Panc1 (cell line): Measurements from ENCODE around the gene SPTBN4. TPM values are rescaled to one million over a fixed set of nuclear protein-coding genes. Genes with fewer than 3 reads are reported as not detected.

Experiments used
- ATAC-seq: fragments of 200-7000 bp; cut with Tn5 transposase; 2 replicates; pipeline ENCODE4 v1.9.1; 2020; ENCODE audit warnings: mild to moderate bottlenecking, moderate library complexity
- BruUV-seq: library from RNA; stranded (reverse); fragments of 400-500 nt; replicated peaks from 2 replicates; lab custom pipeline; 2021; lab: Mats Ljungman, UMichigan
- CTCF ChIA-PET: fragments of 300-600 bp; sonication (Branson Sonifier 250); formaldehyde crosslinking; loops from one replicate; lab custom pipeline; 2022; ENCODE audit warnings: antibody characterized with exemption; lab: Charles Lee
- POLR2A ChIA-PET: fragments of 300-600 bp; sonication (Branson Sonifier 250); formaldehyde crosslinking; loops from one replicate; lab custom pipeline; 2022; ENCODE audit warnings: antibody characterized with exemption; lab: Charles Lee
- DNase-seq: peaks from one replicate; pipeline ENCODE4 v3.0.0-alpha.2; 2010; ENCODE audit warnings: low read depth, low spot score
- H3K27ac ChIP-seq: 2 replicates; pipeline ENCODE4 v1.5.1; 2011; ENCODE audit warnings: mild to moderate bottlenecking, low read length, inconsistent platforms
- H3K27me3 ChIP-seq: fragments of 200-500 bp; sonication (Bioruptor generic); 2 replicates; pipeline ENCODE4 v1.6.0; 2014; ENCODE audit warnings: low read length, inconsistent platforms; ENCODE audit not compliant: control insufficient read depth, insufficient read depth
- H3K36me3 ChIP-seq: fragments of 200-500 bp; sonication (Bioruptor generic); 2 replicates; pipeline ENCODE4 v1.5.1; 2014; ENCODE audit warnings: inconsistent platforms, mild to moderate bottlenecking, low read length, moderate library complexity; ENCODE audit not compliant: control insufficient read depth, insufficient read depth
- H3K4me1 ChIP-seq: 2 replicates; pipeline ENCODE4 v1.5.1; 2011; ENCODE audit warnings: inconsistent platforms, mild to moderate bottlenecking, low read length, moderate library complexity; ENCODE audit not compliant: control insufficient read depth, insufficient read depth
- H3K4me3 ChIP-seq, 2 experiments: 2 replicates each; pipeline ENCODE4 v1.5.1; 2011 to 2012; ENCODE audit warnings: low read depth in 2 of 2, low read length in 2 of 2, mild to moderate bottlenecking in 2 of 2, inconsistent platforms in 1 of 2, moderate library complexity in 1 of 2
- H3K9me3 ChIP-seq: fragments of 200-500 bp; sonication (Bioruptor generic); 2 replicates; pipeline ENCODE4 v1.5.1; 2014; ENCODE audit warnings: low read depth, mild to moderate bottlenecking, inconsistent platforms, low read length, moderate library complexity; ENCODE audit not compliant: control insufficient read depth, insufficient read depth
- POLR2AphosphoS5 ChIP-seq: IDR thresholded peaks from 2 replicates; pipeline ENCODE4 v1.6.1; 2012; ENCODE audit warnings: mild to moderate bottlenecking, low read depth, low read length, moderate library complexity
- SIN3A ChIP-seq: IDR thresholded peaks from 2 replicates; pipeline ENCODE4 v1.6.1; 2012; ENCODE audit warnings: low read depth, mild to moderate bottlenecking, low read length, moderate library complexity, borderline replicate concordance; ENCODE audit not compliant: insufficient read depth
- TCF7L2 ChIP-seq: IDR thresholded peaks from 2 replicates; pipeline ENCODE4 v1.6.1; 2011; ENCODE audit warnings: mild to moderate bottlenecking, low read depth, low read length, inconsistent platforms
- in situ Hi-C: cut with HindIII; loops from 2 replicates; pipeline ENCODE4 v1.10.0; 2016; ENCODE audit warnings: low sequenced_read_pairs, low pct_unique_long_range_greater_than_20kb
- intact Hi-C: fragments of 100-400 bp; cut with micrococcal nuclease; formaldehyde crosslinking; loops from one replicate; pipeline ENCODE4 v1.10.0; 2022; ENCODE audit not compliant: unreplicated experiment
- total RNA-seq: library from RNA; stranded (reverse); gene quantifications from one replicate; pipeline ENCODE4 v1.2.1, GENCODE V29; 2021; ENCODE audit not compliant: unreplicated experiment
- TF ChIP-seq, protein P1 (sequence below): fragments of 450-650 bp; IDR thresholded peaks from 2 replicates; pipeline ENCODE4 v1.5.1; 2017; ENCODE audit warnings: mild to moderate bottlenecking
- TF ChIP-seq, protein P2 (sequence below), 2 experiments: IDR thresholded peaks; 2 replicates each; pipeline ENCODE4 v1.6.1; 2011 to 2012; ENCODE audit warnings: low read depth in 2 of 2, control low read depth in 1 of 2, low read length in 1 of 2, mild to moderate bottlenecking in 1 of 2, moderate library complexity in 1 of 2; ENCODE audit not compliant: insufficient read depth in 1 of 2

The SPTBN4 gene
- total RNA-seq, 1 experiment from 2014 or later, result 1.2 TPM

DNA sequence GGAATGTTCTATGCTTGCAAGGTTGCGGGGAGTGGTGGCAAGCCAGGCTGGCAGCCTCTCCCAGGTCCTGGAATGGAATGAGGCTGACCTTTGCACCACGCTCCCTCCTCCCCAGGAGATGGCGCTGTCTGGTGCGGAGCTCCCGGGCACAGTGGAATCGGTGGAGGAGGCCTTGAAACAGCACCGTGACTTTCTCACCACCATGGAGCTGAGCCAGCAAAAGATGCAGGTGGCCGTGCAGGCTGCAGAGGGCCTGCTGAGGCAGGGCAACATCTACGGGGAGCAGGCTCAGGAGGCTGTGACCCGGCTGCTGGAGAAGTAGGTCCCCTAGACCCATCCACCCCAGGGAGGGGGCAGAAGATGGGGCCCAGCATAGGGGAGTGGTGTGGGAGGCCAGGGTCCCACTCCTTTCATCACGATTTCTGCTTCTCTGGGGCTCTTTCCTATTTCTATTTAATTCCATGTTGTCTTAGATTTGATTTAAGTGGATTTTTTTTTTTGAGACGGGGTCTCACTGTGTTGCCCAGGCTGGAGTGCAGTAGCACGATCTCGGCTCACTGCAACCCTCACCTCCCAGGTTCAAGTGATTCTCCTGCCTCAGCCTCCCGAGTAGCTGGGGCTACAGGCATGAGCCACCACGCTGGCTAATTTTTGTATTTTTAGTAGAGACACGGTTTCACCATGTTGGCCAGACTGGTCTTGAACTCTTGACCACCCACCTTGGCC lies 56.7 kb downstream of the SPTBN4 start:
- in situ Hi-C loops (no loop called here), intact Hi-C loops (no loop called here)
- BruUV-seq, result no TSS peak
- ATAC-seq, result peak; percentile 86
- CTCF ChIA-PET, result interaction anchor here (0.7 to 0.8 kb wide), 3 partner anchors 15 to 106 kb away, joined by 3 to 6 read pairs (median 3); no protein-coding TSS in a partner anchor
- H3K4me1 ChIP-seq, result 0 out of 2 replicates have a peak, but pooled peaks cover 4% of the 10 kb centered on the region
- DNase-seq, result no peak
- no peaks in the 10 kb centered on the region for H3K27me3 ChIP-seq
- H3K4me3 ChIP-seq, result no peak overlapping the region
- no peaks in the 10 kb centered on the region for H3K36me3 ChIP-seq
- TF ChIP-seq, protein P1, sequence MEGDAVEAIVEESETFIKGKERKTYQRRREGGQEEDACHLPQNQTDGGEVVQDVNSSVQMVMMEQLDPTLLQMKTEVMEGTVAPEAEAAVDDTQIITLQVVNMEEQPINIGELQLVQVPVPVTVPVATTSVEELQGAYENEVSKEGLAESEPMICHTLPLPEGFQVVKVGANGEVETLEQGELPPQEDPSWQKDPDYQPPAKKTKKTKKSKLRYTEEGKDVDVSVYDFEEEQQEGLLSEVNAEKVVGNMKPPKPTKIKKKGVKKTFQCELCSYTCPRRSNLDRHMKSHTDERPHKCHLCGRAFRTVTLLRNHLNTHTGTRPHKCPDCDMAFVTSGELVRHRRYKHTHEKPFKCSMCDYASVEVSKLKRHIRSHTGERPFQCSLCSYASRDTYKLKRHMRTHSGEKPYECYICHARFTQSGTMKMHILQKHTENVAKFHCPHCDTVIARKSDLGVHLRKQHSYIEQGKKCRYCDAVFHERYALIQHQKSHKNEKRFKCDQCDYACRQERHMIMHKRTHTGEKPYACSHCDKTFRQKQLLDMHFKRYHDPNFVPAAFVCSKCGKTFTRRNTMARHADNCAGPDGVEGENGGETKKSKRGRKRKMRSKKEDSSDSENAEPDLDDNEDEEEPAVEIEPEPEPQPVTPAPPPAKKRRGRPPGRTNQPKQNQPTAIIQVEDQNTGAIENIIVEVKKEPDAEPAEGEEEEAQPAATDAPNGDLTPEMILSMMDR, result peak; percentile 80
- no peak for TF ChIP-seq POLR2AphosphoS5
- no peaks in the 10 kb centered on the region for H3K9me3 ChIP-seq
- POLR2A ChIA-PET, result no interaction called here
- no peak overlapping the region for H3K27ac ChIP-seq

DNA sequence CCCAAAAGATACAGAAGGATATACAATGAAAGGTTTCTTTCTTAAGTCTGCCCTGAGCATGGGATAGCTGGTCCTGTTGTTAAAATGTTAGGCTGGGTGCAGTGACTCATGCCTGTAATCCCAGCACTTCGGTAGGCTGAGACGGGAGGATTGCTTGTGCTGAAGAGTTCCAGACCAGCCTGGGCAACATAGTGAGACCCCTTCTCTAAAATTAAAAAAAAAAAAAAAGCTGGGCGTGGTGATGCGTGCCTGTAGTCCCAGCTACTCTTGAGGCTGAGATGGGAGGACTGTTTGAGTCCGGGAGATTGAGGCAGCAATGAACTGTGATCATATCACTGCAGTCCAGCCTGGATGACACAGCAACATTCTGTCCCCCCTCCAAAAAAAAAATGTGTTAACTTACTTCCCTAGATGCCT lies 57.3 kb downstream of the SPTBN4 start:
- ChIA-PET CTCF (interaction anchor here (0.7 to 0.8 kb wide), 3 partner anchors 50 to 107 kb away, joined by 3 to 6 read pairs (median 3); no protein-coding TSS in a partner anchor), POLR2A (interaction anchor here (0.6 kb wide), 2 partner anchors 19 to 1758 kb away, joined by 3 read pairs; no protein-coding TSS in a partner anchor)
- no peaks in the 10 kb centered on the region for H3K9me3 ChIP-seq
- no peak overlapping the region for H3K4me3 ChIP-seq
- no peaks in the 10 kb centered on the region for H3K36me3 ChIP-seq
- no peaks in the 10 kb centered on the region for H3K27me3 ChIP-seq
- intact Hi-C loops (no loop called here), in situ Hi-C loops (no loop called here)
- ATAC-seq, result no peak
- no peak overlapping the region for H3K27ac ChIP-seq
- H3K4me1 ChIP-seq, result 0 out of 2 replicates have a peak, but pooled peaks cover 1% of the 10 kb centered on the region
- no peak for DNase-seq
- TF ChIP-seq, protein P2, sequence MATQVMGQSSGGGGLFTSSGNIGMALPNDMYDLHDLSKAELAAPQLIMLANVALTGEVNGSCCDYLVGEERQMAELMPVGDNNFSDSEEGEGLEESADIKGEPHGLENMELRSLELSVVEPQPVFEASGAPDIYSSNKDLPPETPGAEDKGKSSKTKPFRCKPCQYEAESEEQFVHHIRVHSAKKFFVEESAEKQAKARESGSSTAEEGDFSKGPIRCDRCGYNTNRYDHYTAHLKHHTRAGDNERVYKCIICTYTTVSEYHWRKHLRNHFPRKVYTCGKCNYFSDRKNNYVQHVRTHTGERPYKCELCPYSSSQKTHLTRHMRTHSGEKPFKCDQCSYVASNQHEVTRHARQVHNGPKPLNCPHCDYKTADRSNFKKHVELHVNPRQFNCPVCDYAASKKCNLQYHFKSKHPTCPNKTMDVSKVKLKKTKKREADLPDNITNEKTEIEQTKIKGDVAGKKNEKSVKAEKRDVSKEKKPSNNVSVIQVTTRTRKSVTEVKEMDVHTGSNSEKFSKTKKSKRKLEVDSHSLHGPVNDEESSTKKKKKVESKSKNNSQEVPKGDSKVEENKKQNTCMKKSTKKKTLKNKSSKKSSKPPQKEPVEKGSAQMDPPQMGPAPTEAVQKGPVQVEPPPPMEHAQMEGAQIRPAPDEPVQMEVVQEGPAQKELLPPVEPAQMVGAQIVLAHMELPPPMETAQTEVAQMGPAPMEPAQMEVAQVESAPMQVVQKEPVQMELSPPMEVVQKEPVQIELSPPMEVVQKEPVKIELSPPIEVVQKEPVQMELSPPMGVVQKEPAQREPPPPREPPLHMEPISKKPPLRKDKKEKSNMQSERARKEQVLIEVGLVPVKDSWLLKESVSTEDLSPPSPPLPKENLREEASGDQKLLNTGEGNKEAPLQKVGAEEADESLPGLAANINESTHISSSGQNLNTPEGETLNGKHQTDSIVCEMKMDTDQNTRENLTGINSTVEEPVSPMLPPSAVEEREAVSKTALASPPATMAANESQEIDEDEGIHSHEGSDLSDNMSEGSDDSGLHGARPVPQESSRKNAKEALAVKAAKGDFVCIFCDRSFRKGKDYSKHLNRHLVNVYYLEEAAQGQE (IDR thresholded peaks at IDR 0.05; ENCODE audit: insufficient read depth in 1 of 2, low read depth in 2 of 2, low read length in 1 of 2), result no peak
- BruUV-seq, result no TSS peak

DNA sequence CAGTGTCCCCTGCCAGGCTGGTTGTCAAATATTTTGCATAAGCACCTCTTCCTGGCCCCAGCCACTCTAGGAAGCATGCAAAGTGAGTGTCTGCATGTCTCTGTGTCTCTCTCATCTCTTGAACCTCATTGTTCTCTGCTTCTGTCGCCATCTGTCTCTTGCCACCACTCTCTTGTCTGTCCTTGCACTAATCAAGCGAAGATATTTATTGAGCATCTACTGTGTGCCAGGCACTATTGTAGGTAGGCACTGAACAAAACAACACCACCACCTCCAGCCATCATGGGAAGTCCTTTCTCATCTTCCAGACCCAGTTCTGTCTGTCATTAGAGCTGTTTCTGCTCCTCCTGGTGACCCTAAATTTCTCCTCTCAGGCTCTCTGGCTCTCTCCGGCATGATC lies 57.9 kb downstream of the SPTBN4 start:
- peaks cover 1% of the 10 kb centered on the region for H3K4me1 ChIP-seq
- no peak overlapping the region for H3K4me3 ChIP-seq
- no TSS peak for BruUV-seq
- H3K36me3 ChIP-seq, result no peaks in the 10 kb centered on the region
- ATAC-seq (no peak), DNase-seq (no peak)
- TF ChIP-seq, protein P2 (IDR thresholded peaks at IDR 0.05; ENCODE audit: insufficient read depth in 1 of 2, low read depth in 2 of 2, low read length in 1 of 2), result no peak
- TF ChIP-seq POLR2AphosphoS5 (no peak), SIN3A (no peak), TCF7L2 (no peak)
- TF ChIP-seq, protein P1, result no peak
- ChIA-PET POLR2A (interaction anchor here (0.6 kb wide), 2 partner anchors 18 to 1758 kb away, joined by 3 read pairs; no protein-coding TSS in a partner anchor), CTCF (interaction anchor here (0.7 to 0.8 kb wide), 2 partner anchors 50 to 104 kb away, joined by 3 read pairs; no protein-coding TSS in a partner anchor)
- H3K9me3 ChIP-seq, result no peaks in the 10 kb centered on the region
- in situ Hi-C loops, result no loop called here
- no peaks in the 10 kb centered on the region for H3K27me3 ChIP-seq
- intact Hi-C loops, result no loop called here
- H3K27ac ChIP-seq, result no peak overlapping the region
